ENCODE data around the gene DIP2A. TPM values are rescaled to one million over a fixed set of nuclear protein-coding genes. Genes with fewer than 3 reads are reported as not detected.

The DIP2A gene
- total RNA-seq, 1 donor from 2014 or later: 25.9 TPM

DNA sequence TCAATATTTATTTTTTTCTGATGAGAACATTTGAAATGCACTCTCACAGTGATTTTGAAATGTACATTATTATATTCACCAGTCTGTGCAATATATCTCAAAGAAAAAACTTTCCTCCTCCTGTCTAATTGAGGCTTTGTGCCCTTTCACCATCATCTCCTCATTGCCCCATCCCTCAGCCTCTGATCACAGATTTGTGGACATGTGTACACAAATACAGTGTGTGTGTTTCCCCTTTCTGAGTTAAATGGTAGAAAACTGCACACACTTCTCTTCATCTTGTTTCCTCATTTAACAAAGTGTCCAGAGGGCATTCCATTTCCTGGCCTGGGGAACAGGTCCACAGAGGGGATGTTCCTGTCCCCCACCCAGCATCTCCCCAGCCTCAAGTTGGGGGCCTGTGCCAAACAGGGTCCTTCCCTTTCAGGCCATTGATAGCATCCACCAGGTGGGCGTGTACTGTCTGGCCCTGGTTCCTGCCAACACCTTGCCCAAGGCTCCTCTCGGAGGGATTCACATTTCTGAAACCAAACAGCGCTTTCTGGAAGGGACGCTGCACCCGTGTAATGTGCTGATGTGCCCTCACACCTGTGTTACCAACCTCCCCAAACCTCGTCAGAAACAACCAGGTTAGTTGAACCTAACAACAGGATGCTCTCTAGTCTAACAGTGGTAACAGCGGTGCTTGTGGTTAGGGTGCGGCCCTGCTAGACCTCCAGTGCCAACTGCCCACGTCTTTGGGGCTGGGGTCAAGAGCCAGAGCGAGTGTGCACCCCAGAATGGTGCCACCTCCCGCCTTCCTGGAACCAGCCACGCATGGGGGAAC is 91.6 kb downstream of the DIP2A start:
- H3K4me1 ChIP-seq: peaks cover 10% of the 10 kb centered on the region
- H3K36me3 ChIP-seq: peaks cover 93% of the 10 kb centered on the region
- H3K9me3 ChIP-seq (replicated peaks): no peaks in the 10 kb centered on the region
- H3K27ac ChIP-seq (replicated peaks): no peak overlapping the region
- no peak for DNase-seq
- no peak for TF ChIP-seq CTCF (IDR thresholded peaks at IDR 0.05; ENCODE audit: borderline replicate concordance)
- intact Hi-C loops (cut with micrococcal nuclease): no loop called here
- H3K4me3 ChIP-seq: no peak overlapping the region
- no peaks in the 10 kb centered on the region for H3K27me3 ChIP-seq (ENCODE audit: low read depth)

GRCh38 chr21:46551636-46552241 is 93.0 kb downstream of the DIP2A start:
- peak overlapping the region; percentile 33 for H3K27ac ChIP-seq (replicated peaks)
- TF ChIP-seq CTCF (IDR thresholded peaks at IDR 0.05; ENCODE audit: borderline replicate concordance): no peak
- H3K9me3 ChIP-seq (replicated peaks): no peaks in the 10 kb centered on the region
- no peak for DNase-seq
- H3K27me3 ChIP-seq (ENCODE audit: low read depth): no peaks in the 10 kb centered on the region
- peaks cover 13% of the 10 kb centered on the region for H3K4me1 ChIP-seq
- peaks cover 92% of the 10 kb centered on the region for H3K36me3 ChIP-seq
- no peak overlapping the region for H3K4me3 ChIP-seq
- intact Hi-C loops (cut with micrococcal nuclease): no loop called here

GRCh38 chr21:46552274-46552673 is 93.6 kb downstream of the DIP2A start:
- Histone ChIP-seq H3K4me3 (no peak overlapping the region), H3K36me3 (peaks cover 92% of the 10 kb centered on the region), H3K9me3 (replicated peaks) (no peaks in the 10 kb centered on the region), H3K27ac (replicated peaks) (peak overlapping the region; percentile 33), H3K27me3 (ENCODE audit: low read depth) (no peaks in the 10 kb centered on the region), H3K4me1 (peaks cover 13% of the 10 kb centered on the region)
- DNase-seq: no peak
- no peak for TF ChIP-seq CTCF (IDR thresholded peaks at IDR 0.05; ENCODE audit: borderline replicate concordance)
- intact Hi-C loops (cut with micrococcal nuclease): no loop called here

DNA sequence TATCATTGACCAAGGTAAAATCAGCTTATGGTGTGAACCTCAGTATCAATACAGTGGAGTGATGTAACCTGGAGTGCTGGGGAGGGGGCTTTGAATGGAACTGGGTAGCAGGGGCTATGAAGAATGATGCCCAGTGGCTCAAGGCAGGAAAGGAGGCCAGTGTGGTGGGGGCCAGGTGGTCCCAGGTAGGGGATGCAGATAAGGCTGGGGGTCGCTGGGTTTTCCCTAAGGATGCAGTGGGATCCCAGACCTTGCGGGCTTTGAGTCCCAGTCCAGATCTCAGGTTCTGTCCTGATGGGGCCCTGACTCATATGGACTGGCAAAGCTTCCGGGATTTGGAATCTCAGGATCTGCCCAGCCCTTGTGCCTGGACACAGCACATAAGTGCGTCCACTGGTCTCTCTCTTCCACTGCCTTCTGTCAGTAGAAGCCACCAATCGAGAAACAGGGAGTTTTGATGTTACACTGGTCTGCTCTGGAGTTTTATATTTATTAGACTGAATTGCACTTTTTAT is 94.2 kb downstream of the DIP2A start:
- H3K4me3 ChIP-seq: no peak overlapping the region
- no peaks in the 10 kb centered on the region for H3K9me3 ChIP-seq (replicated peaks)
- peaks cover 13% of the 10 kb centered on the region for H3K4me1 ChIP-seq
- no peak for TF ChIP-seq CTCF (IDR thresholded peaks at IDR 0.05; ENCODE audit: borderline replicate concordance)
- intact Hi-C loops (cut with micrococcal nuclease): no loop called here
- DNase-seq: no peak
- no peak overlapping the region for H3K27ac ChIP-seq (replicated peaks)
- no peaks in the 10 kb centered on the region for H3K27me3 ChIP-seq (ENCODE audit: low read depth)
- H3K36me3 ChIP-seq: peaks cover 92% of the 10 kb centered on the region

- Histone ChIP-seq H3K4me1 (peaks cover 17% of the 10 kb centered on the region), H3K27ac (replicated peaks) (no peak overlapping the region), H3K36me3 (peaks cover 92% of the 10 kb centered on the region), H3K4me3 (no peak overlapping the region), H3K27me3 (ENCODE audit: low read depth) (no peaks in the 10 kb centered on the region), H3K9me3 (replicated peaks) (no peaks in the 10 kb centered on the region)
- TF ChIP-seq CTCF (IDR thresholded peaks at IDR 0.05; ENCODE audit: borderline replicate concordance): no peak
- intact Hi-C loops (cut with micrococcal nuclease): no loop called here
- DNase-seq: no peak
Observed at GRCh38 chr21:46553993-46554392, 95.3 kb downstream of the DIP2A start.
